DMS114 treated with DMSO at 0.1 percent for 48 hours (cell line): Measurements from ENCODE around the gene NARS2.
"Not testable (repeated sequence)": the region's sequence is repeated elsewhere in the genome, so short reads cannot be mapped to it uniquely, and the experiment has no call there.

ENCODE experiments used
- DNase-seq: peaks from one replicate; lab custom pipeline; 2025; ENCODE audit not compliant: unreplicated experiment; lab: John Stamatoyannopoulos, UW

The NARS2 gene

GRCh38 chr11:78547931-78548705 lies 26.5 kb downstream of the NARS2 start:
- DNase-seq, result no peak

- no peak for DNase-seq
Measured at GRCh38 chr11:78542007-78542406, 32.7 kb downstream of the NARS2 start.

GRCh38 chr11:78541537-78541936 lies 33.1 kb downstream of the NARS2 start:
- no peak for DNase-seq

GRCh38 chr11:78540256-78540655 lies 34.4 kb downstream of the NARS2 start:
- no peak for DNase-seq

- DNase-seq, result no peak
Measured at GRCh38 chr11:78539506-78539905, 35.2 kb downstream of the NARS2 start.

GRCh38 chr11:78536933-78537332 lies 37.7 kb downstream of the NARS2 start:
- DNase-seq, result no peak

- DNase-seq, result no peak
Measured at GRCh38 chr11:78535920-78536319, 38.7 kb downstream of the NARS2 start.

- no peak for DNase-seq
Measured at GRCh38 chr11:78535027-78535426, 39.6 kb downstream of the NARS2 start.

- DNase-seq, result no peak
Measured at GRCh38 chr11:78533399-78533798, 41.3 kb downstream of the NARS2 start.

- no peak for DNase-seq
Measured at GRCh38 chr11:78532991-78533390, 41.7 kb downstream of the NARS2 start.

- DNase-seq, result no peak
Measured at GRCh38 chr11:78526497-78527146, 48.0 kb downstream of the NARS2 start.

GRCh38 chr11:78525720-78526119 lies 48.9 kb downstream of the NARS2 start:
- no peak for DNase-seq

GRCh38 chr11:78520230-78520629 lies 54.4 kb downstream of the NARS2 start:
- no peak for DNase-seq

- no peak for DNase-seq
Measured at GRCh38 chr11:78516281-78516680, 58.4 kb downstream of the NARS2 start.

GRCh38 chr11:78514922-78515502 lies 59.7 kb downstream of the NARS2 start:
- no peak for DNase-seq

- DNase-seq, result not testable (repeated sequence)
Measured at GRCh38 chr11:78513085-78513484, 61.6 kb downstream of the NARS2 start.

GRCh38 chr11:78510597-78510996 lies 64.1 kb downstream of the NARS2 start:
- no peak for DNase-seq

- no peak for DNase-seq
Measured at GRCh38 chr11:78510025-78510596, 64.6 kb downstream of the NARS2 start.

GRCh38 chr11:78504708-78505107 lies 70.0 kb downstream of the NARS2 start:
- no peak for DNase-seq

GRCh38 chr11:78504181-78504580 lies 70.5 kb downstream of the NARS2 start:
- DNase-seq, result no peak

- no peak for DNase-seq
Measured at GRCh38 chr11:78499971-78500370, 74.7 kb downstream of the NARS2 start.

- DNase-seq, result no peak
Measured at GRCh38 chr11:78497293-78497692, 77.4 kb downstream of the NARS2 start.
